Adrenal gland (tissue), 12 donors: ENCODE data around the gene NFIC. TPM values are rescaled to one million over a fixed set of nuclear protein-coding genes. Genes with fewer than 3 reads are reported as not detected.

Experiments
- DNase-seq, 7 donors: peaks; one replicate each; pipeline ENCODE4 v3.0.0-alpha.2; 2019 to 2020
- H3K27ac ChIP-seq, 5 donors: fragments of 200-600 bp; sonication (generic) in 4 of 5; 1 replicate in 3 of 5; 2 replicates in 2 of 5; pipeline versions ENCODE4 v1.5.1 to v1.8.0; 2016 to 2020; ENCODE audit warnings: mild to moderate bottlenecking in 1 of 5
- H3K27me3 ChIP-seq: fragments of 200-600 bp; 2 replicates; pipeline ENCODE4 v1.8.0; 2021
- H3K36me3 ChIP-seq, 2 donors: fragments of 200-600 bp; replicated peaks in 1 of 2; 1 replicate in 1 of 2; 2 replicates in 1 of 2; pipeline versions ENCODE4 v1.5.1 to v1.8.0; 2018 to 2022
- H3K4me1 ChIP-seq, 2 donors: fragments of 200-600 bp; replicated peaks in 1 of 2; 1 replicate in 1 of 2; 2 replicates in 1 of 2; pipeline versions ENCODE4 v1.5.1 to v1.8.0; 2018 to 2021
- H3K4me3 ChIP-seq, 4 donors: fragments of 200-600 bp; sonication (generic) in 3 of 4; one replicate each; pipeline ENCODE4 v1.5.1; 2016 to 2018
- H3K9me3 ChIP-seq, 3 donors: fragments of 200-600 bp; sonication (generic) in 1 of 3; replicated peaks in 1 of 3; 1 replicate in 2 of 3; 2 replicates in 1 of 3; pipeline versions ENCODE4 v1.5.1 to v1.8.0; 2016 to 2021
- CTCF ChIP-seq, 6 experiments: fragments of 450-650 bp in 4 of 6; fragments of 200-600 bp in 2 of 6; sonication (generic) in 1 of 6; IDR thresholded peaks; 1 replicate in 5 of 6; 2 replicates in 1 of 6; pipeline versions ENCODE4 v1.5.1 to v1.8.0; 2016 to 2021; ENCODE audit warnings: antibody characterized with exemption in 6 of 6, mild to moderate bottlenecking in 2 of 6, moderate library complexity in 1 of 6
- POLR2A ChIP-seq, 2 donors: fragments of 450-650 bp; IDR thresholded peaks; one replicate each; pipeline ENCODE4 v1.6.1; 2017; ENCODE audit warnings: antibody characterized with exemption in 2 of 2, mild to moderate bottlenecking in 2 of 2, moderate library complexity in 1 of 2
- WGBS, 4 donors: extraction: QIAGEN DNeasy Blood & Tissue Kit in 2 of 4; methylation state at CpG; one replicate each; pipeline versions ENCODE4 v1.1.5 to v1.1.7; 2013 to 2017; 5-methylcytosine and 5-hydroxymethylcytosine counted together
- intact Hi-C, 2 donors: fragments of 100-400 bp; cut with DNase I; formaldehyde crosslinking; loops; one replicate each; pipeline versions ENCODE4 v1.14.1 to v1.15.0; 2022 to 2023
- polyA plus RNA-seq, 3 donors: library from polyadenylated mRNA; stranded (reverse); fragments of 200-250 nt in 2 of 3; fragments of 350-450 nt in 1 of 3; fragmentation: Illumina TruSeq in 1 of 3; extraction: RNeasy Lipid Tissue Mini Kit (QIAGEN cat#74804) in 1 of 3; gene quantifications; one replicate each; pipeline ENCODE4 v1.2.3, GENCODE V29; 2013 to 2014
- total RNA-seq, 9 donors: library from RNA; depleted of rRNA in 4 of 9; stranded (reverse); fragments of >200 nt in 4 of 9; fragments of 120-200 nt in 1 of 9; fragmentation: NEBNext Ultra II Directional in 1 of 9; extraction: Animal tissue kit (Norgen Biotek cat#: 25700) in 1 of 9; gene quantifications; one replicate each; pipeline versions ENCODE4 v1.1.0 to v1.2.4, GENCODE V29; 2013 to 2023
- donor health status: healthy with polysubstance abuse.
- donor health status: Bipolar disorder and iron deficiency.
- donor health status: DM: yes; HTN: yes; CAD: no.
- donor health status: DM: no; HTN: no; CAD: no.
- donor health status: DM: no; HTN: no; CAD: no.
- donor health status: DM: yes; HTN: yes; CAD: no.

Gene NFIC
- total and polyA plus RNA-seq, 12 donors: 3.5 to 329 (median 171) TPM

- Histone ChIP-seq H3K4me3 (peak overlapping the region in 1 of 4 donors; percentile 90), H3K9me3 (no peaks in the 10 kb centered on the region), H3K27ac (peak overlapping the region; percentile 95 to 100 (median 98)), H3K4me1 (peaks cover 57 to 72% of the 10 kb centered on the region in 2 donors), H3K27me3 (no peaks in the 10 kb centered on the region), H3K36me3 (no peaks in the 10 kb centered on the region)
- 43 to 62% (median 54%) methylated on average over 23 to 25 of the region's 25 CpGs for WGBS, 4 donors
- DNase-seq: peak in 2 of 7 donors; percentile 24 to 31
- intact Hi-C loops: no loop called here
- no peak for TF ChIP-seq CTCF (IDR thresholded peaks at IDR 0.05)
- TF ChIP-seq POLR2A (IDR thresholded peaks at IDR 0.05): no peak
Measured at GRCh38 chr19:3370728-3371591, 4.6 kb downstream of the NFIC start.

- peak in 2 of 7 donors; percentile 55 to 63 for DNase-seq
- intact Hi-C loops: no loop called here
- H3K4me3 ChIP-seq: no peak overlapping the region
- no peaks in the 10 kb centered on the region for H3K36me3 ChIP-seq
- H3K27ac ChIP-seq: peak overlapping the region; percentile 5 to 97 (median 89)
- peaks cover 65 to 83% of the 10 kb centered on the region in 2 donors for H3K4me1 ChIP-seq
- TF ChIP-seq POLR2A (IDR thresholded peaks at IDR 0.05): no peak
- TF ChIP-seq CTCF (IDR thresholded peaks at IDR 0.05): no peak
- no peaks in the 10 kb centered on the region for H3K9me3 ChIP-seq
- no peaks in the 10 kb centered on the region for H3K27me3 ChIP-seq
- WGBS, 4 donors: 33 to 49% (median 45%) methylated on average over 1 to 14 of the region's 14 CpGs
Measured at GRCh38 chr19:3372413-3372812, 6.0 kb downstream of the NFIC start.

DNA sequence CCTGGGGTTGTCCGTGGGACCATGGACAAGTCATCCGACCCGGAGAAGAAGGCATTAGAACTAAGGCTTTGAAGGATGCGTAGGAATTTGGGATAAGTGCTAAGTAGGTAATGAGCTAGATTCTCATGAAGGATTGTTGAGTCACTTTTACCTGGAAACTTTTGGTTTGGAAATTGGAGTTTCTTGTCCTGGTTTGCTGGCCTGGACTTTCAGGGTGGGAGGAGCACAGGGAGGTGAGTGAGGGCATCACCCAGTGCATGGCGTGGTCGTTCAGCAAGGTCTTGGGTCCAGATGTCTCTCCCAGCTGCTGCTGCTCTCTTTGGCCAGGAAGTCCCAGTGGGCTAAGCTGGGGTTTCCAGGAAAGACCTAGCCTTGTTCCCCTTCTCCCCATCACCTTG lies 7.6 kb downstream of the NFIC start:
- no peaks in the 10 kb centered on the region for H3K36me3 ChIP-seq
- H3K9me3 ChIP-seq: no peaks in the 10 kb centered on the region
- H3K27me3 ChIP-seq: no peaks in the 10 kb centered on the region
- TF ChIP-seq CTCF (IDR thresholded peaks at IDR 0.05): no peak
- no peak overlapping the region for H3K4me3 ChIP-seq
- intact Hi-C loops: no loop called here
- peak overlapping the region; percentile 84 to 97 (median 89) for H3K27ac ChIP-seq
- peaks cover 58 to 81% of the 10 kb centered on the region in 2 donors for H3K4me1 ChIP-seq
- DNase-seq: peak in 1 of 7 donors; percentile 37
- 42 to 67% (median 57%) methylated on average over 4 to 6 of the region's 6 CpGs for WGBS, 4 donors

DNA sequence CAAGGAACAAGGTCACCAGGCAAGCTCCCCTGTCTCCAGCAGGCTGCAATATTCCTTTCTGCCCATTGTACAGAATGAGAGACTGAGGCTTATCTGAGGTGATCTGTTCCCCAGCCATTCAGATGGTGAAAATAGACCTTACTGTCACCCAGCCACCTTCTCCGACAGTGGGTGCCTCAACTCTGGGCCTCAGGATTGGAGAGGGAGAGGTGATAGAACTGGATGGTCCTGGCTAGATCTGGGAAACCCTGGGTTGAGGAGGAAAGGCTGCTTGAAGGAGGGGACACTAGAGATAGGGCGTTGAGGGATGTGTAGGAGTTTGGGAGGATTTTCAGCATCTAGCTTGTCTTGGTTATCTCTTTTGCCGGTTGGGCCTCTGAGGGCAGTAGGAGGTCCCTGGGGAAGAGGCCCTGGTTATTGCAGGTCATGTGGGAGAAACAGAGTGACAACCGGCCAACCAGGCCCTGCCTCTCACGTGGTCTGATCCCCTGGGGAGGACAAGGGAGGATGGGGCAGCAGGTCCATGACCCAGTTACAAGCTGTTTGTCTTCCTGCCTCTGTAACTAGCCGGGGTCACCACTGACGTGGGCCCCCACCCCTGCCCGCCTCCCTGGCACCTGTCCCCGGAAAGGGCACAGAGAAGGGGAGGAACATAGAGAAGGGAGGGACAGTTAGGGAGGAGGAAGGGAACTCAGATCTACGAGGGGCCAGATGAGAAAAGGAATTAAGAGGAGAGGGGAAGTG lies 8.2 kb downstream of the NFIC start:
- intact Hi-C loops: no loop called here
- DNase-seq: peak; percentile 89 to 95 (median 92)
- no peaks in the 10 kb centered on the region for H3K36me3 ChIP-seq
- peak overlapping the region; percentile 84 to 97 (median 89) for H3K27ac ChIP-seq
- no peaks in the 10 kb centered on the region for H3K9me3 ChIP-seq
- no peaks in the 10 kb centered on the region for H3K27me3 ChIP-seq
- H3K4me3 ChIP-seq: peak overlapping the region in 1 of 4 donors; percentile 17
- no peak for TF ChIP-seq POLR2A (IDR thresholded peaks at IDR 0.05)
- TF ChIP-seq CTCF (IDR thresholded peaks at IDR 0.05): peak in 1 of 6 experiments; percentile 8
- 21 to 38% (median 22%) methylated on average over 8 to 10 of the region's 10 CpGs for WGBS, 4 donors
- H3K4me1 ChIP-seq: peaks cover 54 to 87% of the 10 kb centered on the region in 2 donors
